G401 (cell line): Measurements from ENCODE around the gene POMT2. TPM values are rescaled to one million over a fixed set of nuclear protein-coding genes. Genes with fewer than 3 reads are reported as not detected.
"Not testable (repeated sequence)": the region's sequence is repeated elsewhere in the genome, so short reads cannot be mapped to it uniquely, and the experiment has no call there.

Experiments
- DNase-seq: peaks from one replicate; pipeline ENCODE4 v3.0.0-alpha.2; 2015; ENCODE audit warnings: low spot score
- in situ Hi-C: cut with HindIII; loops from 2 replicates; pipeline ENCODE4 v1.10.0; 2016; ENCODE audit warnings: low sequenced_read_pairs, mixed read lengths
- total RNA-seq: library from RNA; depleted of rRNA; stranded (reverse); fragments of >200 nt; shearing (Covaris generic); gene quantifications from 2 replicates; pipeline ENCODE4 v1.2.3, GENCODE V29; 2014; rRNA removed

POMT2 gene, protein sequence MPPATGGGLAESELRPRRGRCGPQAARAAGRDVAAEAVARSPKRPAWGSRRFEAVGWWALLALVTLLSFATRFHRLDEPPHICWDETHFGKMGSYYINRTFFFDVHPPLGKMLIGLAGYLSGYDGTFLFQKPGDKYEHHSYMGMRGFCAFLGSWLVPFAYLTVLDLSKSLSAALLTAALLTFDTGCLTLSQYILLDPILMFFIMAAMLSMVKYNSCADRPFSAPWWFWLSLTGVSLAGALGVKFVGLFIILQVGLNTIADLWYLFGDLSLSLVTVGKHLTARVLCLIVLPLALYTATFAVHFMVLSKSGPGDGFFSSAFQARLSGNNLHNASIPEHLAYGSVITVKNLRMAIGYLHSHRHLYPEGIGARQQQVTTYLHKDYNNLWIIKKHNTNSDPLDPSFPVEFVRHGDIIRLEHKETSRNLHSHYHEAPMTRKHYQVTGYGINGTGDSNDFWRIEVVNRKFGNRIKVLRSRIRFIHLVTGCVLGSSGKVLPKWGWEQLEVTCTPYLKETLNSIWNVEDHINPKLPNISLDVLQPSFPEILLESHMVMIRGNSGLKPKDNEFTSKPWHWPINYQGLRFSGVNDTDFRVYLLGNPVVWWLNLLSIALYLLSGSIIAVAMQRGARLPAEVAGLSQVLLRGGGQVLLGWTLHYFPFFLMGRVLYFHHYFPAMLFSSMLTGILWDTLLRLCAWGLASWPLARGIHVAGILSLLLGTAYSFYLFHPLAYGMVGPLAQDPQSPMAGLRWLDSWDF
- total RNA-seq = 25.5 and 27.5 TPM in 2 replicates

- peak; percentile 90 for DNase-seq
These were observed at the start of gene POMT2 for GRCh38 chr14:77320238-77320935. Gene POMT2, minus strand, starts transcription at chr14:77320883. Its CDS starts 202 bp downstream, at chr14:77320681.

DNA sequence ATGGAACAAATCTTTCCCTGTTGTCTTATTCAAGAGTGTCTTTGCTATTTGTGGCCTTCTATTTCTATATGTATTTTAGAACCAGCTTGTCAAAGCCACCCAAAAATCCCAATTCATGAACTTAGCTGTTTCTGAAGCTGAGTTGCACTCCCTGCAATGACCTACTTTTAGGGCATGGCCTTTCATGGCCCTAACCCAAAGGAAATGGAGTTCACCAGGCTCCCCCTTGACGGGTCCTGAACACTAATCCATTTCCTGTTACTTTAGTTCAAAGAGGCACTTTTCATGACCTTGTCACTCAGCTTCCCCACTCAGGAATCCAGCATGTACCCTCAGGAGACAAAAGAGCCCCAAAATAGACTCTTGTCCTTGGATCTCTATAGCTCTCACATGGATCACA, 48.6 kb upstream of the POMT2 start:
- DNase-seq = no peak
- in situ Hi-C loops = no loop called here

More at GRCh38 chr14:77320238-77320935, at the start of gene POMT2:
- in situ Hi-C loops = no loop called here

DNA sequence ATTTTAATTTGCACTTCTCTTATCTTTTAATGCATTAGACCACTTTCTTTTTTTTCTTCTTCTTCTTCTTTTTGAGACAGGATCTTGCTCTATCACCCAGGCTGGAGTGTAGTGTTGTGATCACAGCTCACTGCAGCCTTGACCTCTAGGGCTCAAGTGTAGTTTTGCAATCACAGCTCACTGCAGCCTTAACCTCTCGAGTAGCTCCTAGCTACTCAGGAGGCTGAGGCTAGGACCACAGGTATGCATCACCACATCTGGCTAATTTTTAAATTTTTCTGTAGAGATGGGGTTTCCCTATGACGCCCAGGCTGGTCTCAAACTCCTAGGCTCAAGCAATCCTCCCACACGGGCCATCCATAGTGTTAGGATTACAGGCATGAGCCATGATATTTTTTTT, 43.5 kb upstream of the POMT2 start:
- DNase-seq = no peak
- in situ Hi-C loops = no loop called here

GRCh38 chr14:77359626-77360025, 38.9 kb upstream of the POMT2 start:
- in situ Hi-C loops = no loop called here
- DNase-seq = no peak

DNA sequence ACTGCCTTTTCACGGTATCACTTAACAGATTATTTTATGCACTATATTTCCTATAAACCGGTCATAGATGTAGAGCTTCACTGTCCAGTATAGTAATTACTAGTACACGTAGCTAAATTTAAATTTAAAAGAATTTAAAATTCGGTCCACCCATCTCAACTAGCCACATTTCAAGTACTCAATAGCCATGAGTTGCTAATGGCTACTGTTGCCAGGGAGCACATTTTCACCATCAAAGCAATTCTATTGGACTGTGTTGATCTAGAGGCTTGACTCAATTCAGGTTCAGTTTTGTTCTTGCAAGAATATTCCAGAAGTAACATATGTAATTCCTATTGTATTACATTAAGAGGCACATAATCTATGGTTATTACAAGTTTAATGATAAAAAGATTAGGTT, 36.2 kb upstream of the POMT2 start:
- in situ Hi-C loops = no loop called here
- no peak for DNase-seq

DNA sequence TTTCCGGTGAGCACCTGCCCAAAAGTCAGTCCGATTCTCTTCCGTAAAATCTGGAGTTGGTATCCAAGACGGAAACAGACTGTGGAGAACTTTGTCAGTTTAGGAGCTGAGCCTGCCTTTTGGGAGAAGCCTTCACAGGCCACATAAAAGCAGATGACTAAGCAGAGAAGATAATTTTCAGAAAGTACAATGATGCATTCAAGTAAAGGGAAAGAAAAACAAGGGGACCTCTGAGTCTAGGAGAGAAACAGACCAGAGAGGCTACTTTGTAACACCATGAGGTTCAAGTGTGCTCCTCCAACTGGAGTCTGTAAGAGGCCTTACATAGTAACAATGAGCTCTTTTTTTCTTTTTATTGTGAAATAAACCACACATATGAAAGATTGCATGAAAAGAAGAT, 35.1 kb upstream of the POMT2 start:
- in situ Hi-C loops = no loop called here
- DNase-seq = no peak

GRCh38 chr14:77353469-77354141, 32.9 kb upstream of the POMT2 start:
- in situ Hi-C loops = loop anchor here (5.0 kb wide), 1 partner anchor 104 kb away; the partner anchor contains the start of genes AHSA1 and VIPAS39
- no peak for DNase-seq

DNA sequence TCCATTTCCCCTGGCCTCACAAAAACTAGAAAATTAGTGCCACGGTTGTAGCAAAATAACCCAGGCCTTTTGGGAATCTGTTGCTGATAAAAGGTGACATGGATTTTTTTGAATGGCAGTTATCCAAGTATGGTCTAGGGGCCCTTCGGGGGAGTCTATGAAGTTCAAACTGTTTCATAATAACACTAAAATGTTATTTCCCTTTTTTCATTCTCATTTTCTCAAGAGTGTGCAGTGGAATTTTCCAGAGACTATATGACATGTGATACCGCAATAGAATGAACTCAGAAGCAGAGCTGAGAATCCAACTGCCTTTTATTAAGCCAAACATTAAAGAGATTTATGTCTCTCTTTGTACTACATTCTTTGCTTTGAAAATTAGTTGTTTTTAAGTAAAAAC, 27.1 kb upstream of the POMT2 start:
- in situ Hi-C loops = no loop called here
- DNase-seq = no peak

- DNase-seq = no peak
- in situ Hi-C loops = no loop called here
These were observed 25.8 kb upstream of the POMT2 start for GRCh38 chr14:77346495-77346894.

GRCh38 chr14:77344377-77344996, 23.8 kb upstream of the POMT2 start:
- no peak for DNase-seq
- in situ Hi-C loops = no loop called here

DNA sequence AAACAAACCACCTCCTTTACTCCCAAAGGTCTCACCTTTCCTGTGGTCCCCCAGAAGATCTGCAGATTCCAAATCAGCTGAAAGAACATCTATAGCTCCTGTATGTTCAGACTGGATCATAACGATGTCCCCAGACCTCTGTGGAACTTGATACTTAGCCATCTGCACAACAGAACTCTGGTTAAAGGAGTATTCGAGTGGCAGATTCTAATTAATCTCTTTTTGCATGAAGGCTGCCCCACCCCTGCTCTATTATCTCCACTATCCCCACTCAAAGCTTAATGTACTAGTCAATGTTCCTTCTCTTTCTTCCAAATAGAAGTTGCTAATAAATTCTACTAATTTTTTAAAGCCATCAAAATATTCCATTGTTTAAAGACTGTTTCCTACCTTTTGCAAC, 23.0 kb upstream of the POMT2 start:
- in situ Hi-C loops = no loop called here
- no peak for DNase-seq

DNA sequence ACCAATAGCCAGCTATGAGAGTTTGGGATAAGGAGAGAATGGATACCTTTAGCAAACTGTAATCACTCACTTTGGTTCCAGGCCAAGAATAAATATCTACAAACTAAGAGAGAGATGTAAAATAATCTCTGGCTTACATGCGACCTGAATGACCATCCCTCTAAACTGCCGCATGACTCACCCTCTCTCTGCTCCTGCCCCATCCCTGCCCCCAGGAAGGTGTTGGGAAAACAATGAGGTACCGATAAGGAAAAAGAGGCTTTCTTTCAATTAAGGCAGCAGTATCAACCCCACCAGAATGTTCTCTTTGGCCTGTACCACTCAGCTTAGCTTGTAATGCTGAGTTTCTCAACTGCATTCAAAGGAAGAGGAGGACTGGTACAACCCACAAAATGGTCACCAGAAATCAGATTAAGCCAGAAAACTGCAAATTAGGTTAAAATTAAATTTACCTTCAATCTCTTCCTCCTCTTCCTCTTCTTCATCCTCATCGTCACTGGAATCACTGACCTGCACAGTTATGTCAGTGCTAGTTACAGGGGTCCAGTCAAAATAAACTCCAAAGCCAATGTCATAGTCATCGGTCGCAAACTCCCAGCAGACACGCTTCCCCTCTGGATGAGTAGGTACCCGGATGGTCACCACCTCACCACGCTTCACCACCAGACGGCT, 22.2 kb upstream of the POMT2 start:
- in situ Hi-C loops = no loop called here
- DNase-seq = no peak

- in situ Hi-C loops = no loop called here
- DNase-seq = no peak
These were observed 19.7 kb upstream of the POMT2 start for GRCh38 chr14:77340389-77340788.

DNA sequence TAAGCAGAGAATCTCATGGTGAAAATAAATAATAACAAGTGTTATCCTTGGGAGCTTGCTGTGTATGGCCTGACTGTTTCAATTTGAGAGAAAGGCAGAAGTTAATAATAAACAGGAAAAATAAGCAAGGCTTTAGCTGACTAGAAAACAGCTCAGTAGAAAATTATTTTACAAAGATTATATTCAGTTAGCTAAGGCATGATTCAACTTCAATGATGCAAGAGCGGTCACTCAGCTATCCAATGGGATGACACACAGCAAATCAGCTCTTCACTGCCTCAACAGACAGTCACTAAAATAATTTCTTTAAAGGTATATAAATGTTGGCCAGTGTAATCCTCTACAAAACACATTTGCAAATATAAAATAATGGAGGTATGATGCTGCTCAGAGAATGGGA, 18.7 kb upstream of the POMT2 start:
- in situ Hi-C loops = no loop called here
- DNase-seq = no peak

DNA sequence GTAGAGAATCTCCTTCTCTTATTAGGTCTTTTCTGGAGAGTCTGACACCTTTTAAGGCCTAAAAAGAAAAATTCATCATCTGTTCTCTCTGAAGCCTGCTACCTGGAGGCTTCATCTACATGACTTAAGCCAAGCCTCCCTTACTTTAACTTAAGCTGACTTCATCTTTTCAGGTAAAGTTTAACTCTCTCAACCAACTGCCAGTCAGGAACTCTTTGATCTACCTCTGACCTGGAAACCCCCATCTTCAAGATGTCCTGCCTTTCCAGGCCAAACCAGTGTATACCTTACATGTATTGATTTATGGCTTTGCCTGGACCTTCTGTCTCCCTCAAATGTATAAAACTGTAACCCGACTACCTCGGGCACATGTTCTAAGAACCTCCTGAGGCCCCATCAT, 17.6 kb upstream of the POMT2 start:
- DNase-seq = no peak
- in situ Hi-C loops = no loop called here

- no peak for DNase-seq
- in situ Hi-C loops = no loop called here
These were observed 17.2 kb upstream of the POMT2 start for GRCh38 chr14:77337880-77338279.

DNA sequence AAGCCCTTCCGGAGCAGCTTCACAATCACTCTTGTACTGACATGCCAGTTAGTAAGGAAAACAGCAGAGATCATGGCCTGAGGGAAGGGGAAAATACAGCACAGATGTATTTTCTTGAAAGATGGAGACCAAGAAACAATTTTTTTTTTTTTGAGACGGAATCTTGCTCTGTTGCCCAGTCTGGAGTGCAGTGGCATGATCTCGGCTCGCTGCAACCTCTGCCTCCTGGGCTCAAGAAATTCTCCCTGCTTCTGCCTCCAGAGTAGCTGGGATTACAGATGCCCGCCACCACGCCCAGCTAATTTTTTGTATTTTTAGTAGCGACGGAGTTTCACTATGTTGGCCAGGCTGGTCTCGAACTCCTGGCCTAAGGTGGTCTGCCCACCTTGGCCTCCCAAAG, 16.6 kb upstream of the POMT2 start:
- in situ Hi-C loops, DNase-seq: not testable (repeated sequence)

- no peak for DNase-seq
- in situ Hi-C loops = no loop called here
These were observed 14.9 kb upstream of the POMT2 start for GRCh38 chr14:77335576-77335975.
